Ishikawa (cell line): ENCODE results near the gene RUSC2.

Source experiments
- CEBPB ChIP-seq: IDR thresholded peaks from 2 replicates; pipeline ENCODE4 v1.6.1; 2012
- CREB1 ChIP-seq: IDR thresholded peaks from 2 replicates; pipeline ENCODE4 v1.6.1; 2012; ENCODE audit warnings: low read depth
- EGR1 ChIP-seq: IDR thresholded peaks from 2 replicates; pipeline ENCODE4 v1.6.1; 2012
- EP300 ChIP-seq: IDR thresholded peaks from 2 replicates; pipeline ENCODE4 v1.6.1; 2012; ENCODE audit warnings: borderline replicate concordance
- FOXM1 ChIP-seq: IDR thresholded peaks from 2 replicates; pipeline ENCODE4 v1.6.1; 2012; ENCODE audit warnings: low read depth, borderline replicate concordance
- MAX ChIP-seq: IDR thresholded peaks from 2 replicates; pipeline ENCODE4 v1.6.1; 2012
- NFIC ChIP-seq: IDR thresholded peaks from 2 replicates; pipeline ENCODE4 v1.6.1; 2012
- RAD21 ChIP-seq: IDR thresholded peaks from 2 replicates; pipeline ENCODE4 v1.6.1; 2012; ENCODE audit warnings: low read depth
- TAF1 ChIP-seq: IDR thresholded peaks from 2 replicates; pipeline ENCODE4 v1.6.1; 2012; ENCODE audit warnings: low read depth, mild to moderate bottlenecking
- TCF12 ChIP-seq: IDR thresholded peaks from 2 replicates; pipeline ENCODE4 v1.6.1; 2012; ENCODE audit warnings: low read depth
- TEAD4 ChIP-seq: IDR thresholded peaks from 2 replicates; pipeline ENCODE4 v1.6.1; 2012
- USF1 ChIP-seq: IDR thresholded peaks from 2 replicates; pipeline ENCODE4 v1.6.1; 2012
- YY1 ChIP-seq: IDR thresholded peaks from 2 replicates; pipeline ENCODE4 v1.6.1; 2012; ENCODE audit warnings: low read depth
- ZBTB7A ChIP-seq: IDR thresholded peaks from 2 replicates; pipeline ENCODE4 v1.6.1; 2012; ENCODE audit warnings: low read depth
- TF ChIP-seq, protein P1 (sequence below): IDR thresholded peaks from 2 replicates; pipeline ENCODE4 v1.6.1; 2012; ENCODE audit warnings: low read depth, mild to moderate bottlenecking

The RUSC2 gene, protein sequence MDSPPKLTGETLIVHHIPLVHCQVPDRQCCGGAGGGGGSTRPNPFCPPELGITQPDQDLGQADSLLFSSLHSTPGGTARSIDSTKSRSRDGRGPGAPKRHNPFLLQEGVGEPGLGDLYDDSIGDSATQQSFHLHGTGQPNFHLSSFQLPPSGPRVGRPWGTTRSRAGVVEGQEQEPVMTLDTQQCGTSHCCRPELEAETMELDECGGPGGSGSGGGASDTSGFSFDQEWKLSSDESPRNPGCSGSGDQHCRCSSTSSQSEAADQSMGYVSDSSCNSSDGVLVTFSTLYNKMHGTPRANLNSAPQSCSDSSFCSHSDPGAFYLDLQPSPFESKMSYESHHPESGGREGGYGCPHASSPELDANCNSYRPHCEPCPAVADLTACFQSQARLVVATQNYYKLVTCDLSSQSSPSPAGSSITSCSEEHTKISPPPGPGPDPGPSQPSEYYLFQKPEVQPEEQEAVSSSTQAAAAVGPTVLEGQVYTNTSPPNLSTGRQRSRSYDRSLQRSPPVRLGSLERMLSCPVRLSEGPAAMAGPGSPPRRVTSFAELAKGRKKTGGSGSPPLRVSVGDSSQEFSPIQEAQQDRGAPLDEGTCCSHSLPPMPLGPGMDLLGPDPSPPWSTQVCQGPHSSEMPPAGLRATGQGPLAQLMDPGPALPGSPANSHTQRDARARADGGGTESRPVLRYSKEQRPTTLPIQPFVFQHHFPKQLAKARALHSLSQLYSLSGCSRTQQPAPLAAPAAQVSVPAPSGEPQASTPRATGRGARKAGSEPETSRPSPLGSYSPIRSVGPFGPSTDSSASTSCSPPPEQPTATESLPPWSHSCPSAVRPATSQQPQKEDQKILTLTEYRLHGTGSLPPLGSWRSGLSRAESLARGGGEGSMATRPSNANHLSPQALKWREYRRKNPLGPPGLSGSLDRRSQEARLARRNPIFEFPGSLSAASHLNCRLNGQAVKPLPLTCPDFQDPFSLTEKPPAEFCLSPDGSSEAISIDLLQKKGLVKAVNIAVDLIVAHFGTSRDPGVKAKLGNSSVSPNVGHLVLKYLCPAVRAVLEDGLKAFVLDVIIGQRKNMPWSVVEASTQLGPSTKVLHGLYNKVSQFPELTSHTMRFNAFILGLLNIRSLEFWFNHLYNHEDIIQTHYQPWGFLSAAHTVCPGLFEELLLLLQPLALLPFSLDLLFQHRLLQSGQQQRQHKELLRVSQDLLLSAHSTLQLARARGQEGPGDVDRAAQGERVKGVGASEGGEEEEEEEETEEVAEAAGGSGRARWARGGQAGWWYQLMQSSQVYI (N-terminal part only)

GRCh38 chr9:35489313-35490154 is at the start of gene RUSC2:
Gene RUSC2, plus strand, starts transcription at chr9:35490111. Its CDS starts 56,411 bp downstream, at chr9:35546522.
- peak; percentile 88 for TF ChIP-seq EGR1
- peak; percentile 55 for TF ChIP-seq RAD21
- 0 out of 2 replicates have a peak, but pooled peaks have one; percentile 15 for TF ChIP-seq FOXM1
- 0 out of 2 replicates have a peak, but pooled peaks have one; percentile 7 for TF ChIP-seq YY1
- TF ChIP-seq USF1: peak; percentile 76
- TF ChIP-seq MAX: peak; percentile 79; the same call in 1 of the 2 replicates
- TF ChIP-seq TEAD4: peak; percentile 24; the same call in 1 of the 2 replicates
- TF ChIP-seq EP300: no peak; the same call in 1 of the 2 replicates
- TF ChIP-seq TAF1: peak; percentile 47; the same call in 1 of the 2 replicates
- TF ChIP-seq CEBPB: 0 out of 2 replicates have a peak, but pooled peaks have one; percentile 20
- no peak for TF ChIP-seq CREB1
- TF ChIP-seq, protein P1, sequence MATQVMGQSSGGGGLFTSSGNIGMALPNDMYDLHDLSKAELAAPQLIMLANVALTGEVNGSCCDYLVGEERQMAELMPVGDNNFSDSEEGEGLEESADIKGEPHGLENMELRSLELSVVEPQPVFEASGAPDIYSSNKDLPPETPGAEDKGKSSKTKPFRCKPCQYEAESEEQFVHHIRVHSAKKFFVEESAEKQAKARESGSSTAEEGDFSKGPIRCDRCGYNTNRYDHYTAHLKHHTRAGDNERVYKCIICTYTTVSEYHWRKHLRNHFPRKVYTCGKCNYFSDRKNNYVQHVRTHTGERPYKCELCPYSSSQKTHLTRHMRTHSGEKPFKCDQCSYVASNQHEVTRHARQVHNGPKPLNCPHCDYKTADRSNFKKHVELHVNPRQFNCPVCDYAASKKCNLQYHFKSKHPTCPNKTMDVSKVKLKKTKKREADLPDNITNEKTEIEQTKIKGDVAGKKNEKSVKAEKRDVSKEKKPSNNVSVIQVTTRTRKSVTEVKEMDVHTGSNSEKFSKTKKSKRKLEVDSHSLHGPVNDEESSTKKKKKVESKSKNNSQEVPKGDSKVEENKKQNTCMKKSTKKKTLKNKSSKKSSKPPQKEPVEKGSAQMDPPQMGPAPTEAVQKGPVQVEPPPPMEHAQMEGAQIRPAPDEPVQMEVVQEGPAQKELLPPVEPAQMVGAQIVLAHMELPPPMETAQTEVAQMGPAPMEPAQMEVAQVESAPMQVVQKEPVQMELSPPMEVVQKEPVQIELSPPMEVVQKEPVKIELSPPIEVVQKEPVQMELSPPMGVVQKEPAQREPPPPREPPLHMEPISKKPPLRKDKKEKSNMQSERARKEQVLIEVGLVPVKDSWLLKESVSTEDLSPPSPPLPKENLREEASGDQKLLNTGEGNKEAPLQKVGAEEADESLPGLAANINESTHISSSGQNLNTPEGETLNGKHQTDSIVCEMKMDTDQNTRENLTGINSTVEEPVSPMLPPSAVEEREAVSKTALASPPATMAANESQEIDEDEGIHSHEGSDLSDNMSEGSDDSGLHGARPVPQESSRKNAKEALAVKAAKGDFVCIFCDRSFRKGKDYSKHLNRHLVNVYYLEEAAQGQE: no peak
- TF ChIP-seq TCF12: peak; percentile 77

DNA sequence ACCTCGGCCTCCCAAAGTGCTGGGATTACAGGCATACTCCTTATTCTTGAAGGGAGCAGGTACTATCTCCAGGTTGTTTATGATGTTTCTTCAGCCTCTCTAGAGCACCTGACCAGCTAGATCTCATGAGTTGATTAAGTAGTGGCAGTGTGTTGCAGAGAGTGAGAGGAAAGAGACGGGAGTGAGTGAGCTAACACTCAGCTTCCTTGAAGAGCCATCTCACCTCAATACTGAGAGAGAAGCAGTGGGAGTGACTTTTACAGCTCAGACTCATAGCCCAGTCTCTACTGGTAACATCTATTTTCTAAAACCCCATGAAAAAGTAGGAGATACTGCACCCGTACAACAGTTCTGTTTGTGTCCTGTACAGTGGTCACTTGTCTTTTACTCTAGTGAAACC is 43.9 kb upstream of the RUSC2 start:
- TF ChIP-seq CREB1 (no peak), TAF1 (no peak), ZBTB7A (no peak), NFIC (no peak), RAD21 (no peak), CEBPB (no peak), FOXM1 (no peak), EP300 (no peak), TCF12 (no peak), TEAD4 (no peak), USF1 (no peak), MAX (no peak), YY1 (no peak), EGR1 (no peak)
- TF ChIP-seq, protein P1: no peak

DNA sequence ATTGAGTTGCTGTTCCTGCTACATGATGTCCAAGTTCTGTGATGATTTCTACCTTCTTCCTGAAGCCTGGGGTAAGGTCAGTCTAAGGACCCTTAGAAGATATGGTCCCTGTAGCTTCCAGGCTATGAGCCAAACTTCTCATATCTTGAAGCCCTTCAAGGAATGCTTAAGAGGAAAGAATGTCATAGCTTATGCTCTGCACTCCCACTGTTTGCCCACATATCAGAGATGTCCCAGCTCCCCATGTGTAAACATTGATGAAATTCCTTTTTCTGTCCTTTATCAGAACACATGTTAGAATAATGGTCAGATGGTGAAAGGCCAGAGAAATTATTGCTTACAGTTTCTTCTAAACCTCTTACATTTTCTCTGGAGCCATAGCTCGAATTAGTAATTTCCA is 41.4 kb upstream of the RUSC2 start:
- TF ChIP-seq TEAD4 (no peak), TCF12 (no peak), NFIC (no peak)
- TF ChIP-seq, protein P1: no peak
